ENCODE measurements around the gene CLGN. TPM values are rescaled to one million over a fixed set of nuclear protein-coding genes. Genes with fewer than 3 reads are reported as not detected.

Gene CLGN
- total RNA-seq, 3 donors from 2014 or later: not detected

Other genes starting within 250 kb of the CLGN start
- gene SCOC, start 54.0 kb downstream of the CLGN start, total RNA-seq: 10 to 100 TPM; 20.5 to 24.3 (median 23.0) TPM
- gene MGAT4D, start 70.6 kb upstream of the CLGN start, total RNA-seq: not detected
- gene ELMOD2, start 96.5 kb upstream of the CLGN start, total RNA-seq: 10 to 100 TPM; 11.2 to 13.8 (median 12.1) TPM
- not detected for gene UCP1, start 141.3 kb upstream of the CLGN start, total RNA-seq